DOHH2 (cell line): ENCODE data around the gene ST3GAL5.

Experiments used
- CTCF ChIP-seq: fragments of 200-600 bp; sonication (generic); IDR thresholded peaks from one replicate; pipeline ENCODE4 v1.5.1; 2014; ENCODE audit warnings: antibody characterized with exemption, mild to moderate bottlenecking, low read depth, low read length; ENCODE audit not compliant: poor library complexity, severe bottlenecking
- EZH2phosphoT487 ChIP-seq: fragments of 200-600 bp; sonication (generic); IDR thresholded peaks from 2 replicates; pipeline ENCODE4 v1.6.1; 2017; ENCODE audit warnings: borderline replicate concordance, mild to moderate bottlenecking, antibody characterized with exemption, low read length, moderate library complexity, mixed read lengths

- TF ChIP-seq CTCF (no peak), EZH2phosphoT487 (no peak)
These were observed 47.0 kb upstream of the ST3GAL5 start for GRCh38 chr2:85935746-85936208.
